Measurements from ENCODE around the gene MEP1A.
"Not testable (repeated sequence)": the region's sequence is repeated elsewhere in the genome, so short reads cannot be mapped to it uniquely, and the experiment has no call there.

The MEP1A gene

GRCh38 chr6:46793138-46793537, at the start of gene MEP1A:
TSS of gene MEP1A (plus strand) at chr6:46793389. CDS start at chr6:46793399, 10 bp downstream.
- no peak for FAIRE-seq
- TF ChIP-seq POLR2A (IDR thresholded peaks at IDR 0.05; ENCODE audit: low read depth, low read length) = no peak
- no peak for DNase-seq (ENCODE audit: insufficient read length, low spot score)

GRCh38 chr6:46743425-46744158, 49.6 kb upstream of the MEP1A start:
- FAIRE-seq = no peak
- no peak for TF ChIP-seq POLR2A (IDR thresholded peaks at IDR 0.05; ENCODE audit: low read depth, low read length)
- DNase-seq (ENCODE audit: insufficient read length, low spot score) = no peak

- not testable (repeated sequence) for DNase-seq (ENCODE audit: insufficient read length, low spot score); FAIRE-seq
These were observed 48.9 kb upstream of the MEP1A start for GRCh38 chr6:46744159-46744725.

- TF ChIP-seq POLR2A (IDR thresholded peaks at IDR 0.05; ENCODE audit: low read depth, low read length) = no peak
- DNase-seq (ENCODE audit: insufficient read length, low spot score) (no peak), FAIRE-seq (no peak)
These were observed 47.2 kb upstream of the MEP1A start for GRCh38 chr6:46745973-46746372.

- TF ChIP-seq POLR2A (IDR thresholded peaks at IDR 0.05; ENCODE audit: low read depth, low read length) = no peak
- DNase-seq (ENCODE audit: insufficient read length, low spot score) = no peak
- FAIRE-seq = no peak
These were observed 46.5 kb upstream of the MEP1A start, which contains the start of gene ANKRD66 for GRCh38 chr6:46746696-46747095. TSS of gene ANKRD66 (plus strand) at chr6:46746933. CDS start at chr6:46751949, 5,016 bp downstream.

GRCh38 chr6:46748940-46749503, 44.2 kb upstream of the MEP1A start:
- no peak for TF ChIP-seq POLR2A (IDR thresholded peaks at IDR 0.05; ENCODE audit: low read depth, low read length)

GRCh38 chr6:46749731-46750130, 43.5 kb upstream of the MEP1A start:
- FAIRE-seq (no peak), DNase-seq (ENCODE audit: insufficient read length, low spot score) (no peak)

More at GRCh38 chr6:46748940-46749503, 44.2 kb upstream of the MEP1A start:
- DNase-seq (ENCODE audit: insufficient read length, low spot score) (no peak), FAIRE-seq (no peak)

GRCh38 chr6:46751658-46752057, 41.5 kb upstream of the MEP1A start:
- TF ChIP-seq POLR2A (IDR thresholded peaks at IDR 0.05; ENCODE audit: low read depth, low read length) = no peak
- FAIRE-seq = no peak

More at GRCh38 chr6:46749731-46750130, 43.5 kb upstream of the MEP1A start:
- no peak for TF ChIP-seq POLR2A (IDR thresholded peaks at IDR 0.05; ENCODE audit: low read depth, low read length)

GRCh38 chr6:46755865-46756264, 37.3 kb upstream of the MEP1A start:
- FAIRE-seq (no peak), DNase-seq (ENCODE audit: insufficient read length, low spot score) (no peak)
- TF ChIP-seq POLR2A (IDR thresholded peaks at IDR 0.05; ENCODE audit: low read depth, low read length) = no peak

More at GRCh38 chr6:46751658-46752057, 41.5 kb upstream of the MEP1A start:
- no peak for DNase-seq (ENCODE audit: insufficient read length, low spot score)

GRCh38 chr6:46756469-46757213, 36.5 kb upstream of the MEP1A start:
- FAIRE-seq (no peak), DNase-seq (ENCODE audit: insufficient read length, low spot score) (no peak)

GRCh38 chr6:46757214-46757596, 36.0 kb upstream of the MEP1A start:
- no peak for FAIRE-seq
- DNase-seq (ENCODE audit: insufficient read length, low spot score) = no peak
- no peak for TF ChIP-seq POLR2A (IDR thresholded peaks at IDR 0.05; ENCODE audit: low read depth, low read length)

More at GRCh38 chr6:46756469-46757213, 36.5 kb upstream of the MEP1A start:
- TF ChIP-seq POLR2A (IDR thresholded peaks at IDR 0.05; ENCODE audit: low read depth, low read length) = no peak

- FAIRE-seq = no peak
- DNase-seq (ENCODE audit: insufficient read length, low spot score) = no peak
- no peak for TF ChIP-seq POLR2A (IDR thresholded peaks at IDR 0.05; ENCODE audit: low read depth, low read length)
These were observed 34.0 kb upstream of the MEP1A start for GRCh38 chr6:46758960-46759753.

- no peak for DNase-seq (ENCODE audit: insufficient read length, low spot score)
- TF ChIP-seq POLR2A (IDR thresholded peaks at IDR 0.05; ENCODE audit: low read depth, low read length) = no peak
- FAIRE-seq = no peak
These were observed 32.3 kb upstream of the MEP1A start for GRCh38 chr6:46760925-46761324.
